Osteocyte (in vitro differentiated cells): ENCODE measurements around the gene PRDM2. TPM values are rescaled to one million over a fixed set of nuclear protein-coding genes. Genes with fewer than 3 reads are reported as not detected.

Experiments
- DNase-seq: peaks from one replicate; pipeline ENCODE4 v3.0.0; 2021; ENCODE audit warnings: mixed read lengths; ENCODE audit not compliant: unreplicated experiment; ENCODE audit errors: extremely low spot score
- H3K27ac Mint-ChIP-seq: one replicate; pipeline ENCODE4 v1.8.0; 2021; ENCODE audit warnings: mild to moderate bottlenecking, mixed read lengths; ENCODE audit not compliant: unreplicated experiment
- H3K27me3 Mint-ChIP-seq: one replicate; pipeline ENCODE4 v1.8.0; 2021; ENCODE audit warnings: mixed read lengths; ENCODE audit not compliant: unreplicated experiment
- H3K36me3 Mint-ChIP-seq: one replicate; pipeline ENCODE4 v1.8.0; 2021; ENCODE audit warnings: mixed read lengths; ENCODE audit not compliant: unreplicated experiment
- H3K4me1 Mint-ChIP-seq: one replicate; pipeline ENCODE4 v1.8.0; 2021; ENCODE audit warnings: mixed read lengths; ENCODE audit not compliant: unreplicated experiment
- H3K4me3 Mint-ChIP-seq: one replicate; pipeline ENCODE4 v1.8.0; 2021; ENCODE audit warnings: mild to moderate bottlenecking, moderate library complexity, mixed read lengths; ENCODE audit not compliant: unreplicated experiment
- H3K9me3 Mint-ChIP-seq: one replicate; pipeline ENCODE4 v1.8.0; 2021; ENCODE audit warnings: mixed read lengths; ENCODE audit not compliant: unreplicated experiment
- CTCF ChIP-seq: fragments of 200-600 bp; sonication (generic); IDR thresholded peaks from 2 replicates; pipeline ENCODE4 v1.5.0; 2021; ENCODE audit warnings: antibody characterized with exemption, mild to moderate bottlenecking, moderate library complexity
- total RNA-seq: library from RNA; stranded (reverse); gene quantifications from 2 replicates; pipeline ENCODE4 v1.2.1, GENCODE V29; 2021

PRDM2 gene
- total RNA-seq, 1 donor from 2014 or later = 51.7 TPM

DNA sequence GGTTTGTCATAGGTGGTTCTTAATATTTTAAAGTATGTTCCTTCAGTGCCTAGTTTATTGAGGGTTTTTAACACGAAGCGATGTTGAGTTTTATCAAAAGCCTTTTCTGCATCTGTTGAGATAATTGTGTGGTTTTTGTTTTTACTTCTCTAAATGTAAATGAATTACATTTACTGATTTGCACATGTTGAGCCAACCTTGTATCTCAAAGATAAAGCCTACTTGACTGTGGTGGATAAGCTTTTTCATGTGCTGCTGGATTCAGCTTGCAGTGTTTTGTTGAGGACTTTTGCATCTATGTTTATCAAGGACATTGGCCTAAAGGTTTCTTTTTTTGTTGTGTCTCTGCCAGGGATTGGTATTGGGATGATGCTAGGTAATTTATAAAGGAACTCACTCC lies 142.5 kb downstream of the PRDM2 start:
- Mint-ChIP-seq H3K27ac (no peak overlapping the region), H3K4me3 (no peak overlapping the region), H3K36me3 (no peaks in the 10 kb centered on the region), H3K27me3 (peaks cover 4% of the 10 kb centered on the region), H3K9me3 (no peaks in the 10 kb centered on the region), H3K4me1 (no peaks in the 10 kb centered on the region)
- no peak for TF ChIP-seq CTCF
- no peak for DNase-seq

DNA sequence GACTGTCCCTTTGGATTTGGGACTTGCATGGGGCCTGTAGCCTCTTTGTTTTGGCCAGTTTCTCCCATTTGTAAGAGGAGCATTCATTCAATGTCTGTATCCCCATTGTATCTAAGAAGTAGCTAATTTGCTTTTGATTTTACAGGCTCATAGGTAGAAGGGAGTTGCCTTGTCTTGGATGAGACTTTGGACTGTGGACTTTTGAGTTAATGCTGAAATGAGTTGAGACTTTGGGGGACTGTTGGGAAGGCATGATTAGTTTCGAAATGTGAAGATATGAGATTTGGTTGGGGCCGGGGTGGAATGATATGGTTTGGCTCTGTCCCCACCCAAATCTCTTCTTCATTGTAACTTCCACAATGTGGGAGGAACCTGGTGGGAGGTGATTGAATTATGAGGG lies 151.7 kb downstream of the PRDM2 start:
- Mint-ChIP-seq H3K27me3 (no peaks in the 10 kb centered on the region), H3K27ac (no peak overlapping the region), H3K4me3 (no peak overlapping the region), H3K4me1 (no peaks in the 10 kb centered on the region), H3K9me3 (peaks cover 19% of the 10 kb centered on the region), H3K36me3 (no peaks in the 10 kb centered on the region)
- DNase-seq = no peak
- no peak for TF ChIP-seq CTCF

- no peak for TF ChIP-seq CTCF
- no peak overlapping the region for H3K27ac Mint-ChIP-seq
- H3K36me3 Mint-ChIP-seq = no peaks in the 10 kb centered on the region
- H3K4me3 Mint-ChIP-seq = no peak overlapping the region
- peaks cover 32% of the 10 kb centered on the region for H3K9me3 Mint-ChIP-seq
- H3K4me1 Mint-ChIP-seq = no peaks in the 10 kb centered on the region
- no peak for DNase-seq
- no peaks in the 10 kb centered on the region for H3K27me3 Mint-ChIP-seq
Measured at GRCh38 chr1:13855554-13855953, 155.6 kb downstream of the PRDM2 start.

DNA sequence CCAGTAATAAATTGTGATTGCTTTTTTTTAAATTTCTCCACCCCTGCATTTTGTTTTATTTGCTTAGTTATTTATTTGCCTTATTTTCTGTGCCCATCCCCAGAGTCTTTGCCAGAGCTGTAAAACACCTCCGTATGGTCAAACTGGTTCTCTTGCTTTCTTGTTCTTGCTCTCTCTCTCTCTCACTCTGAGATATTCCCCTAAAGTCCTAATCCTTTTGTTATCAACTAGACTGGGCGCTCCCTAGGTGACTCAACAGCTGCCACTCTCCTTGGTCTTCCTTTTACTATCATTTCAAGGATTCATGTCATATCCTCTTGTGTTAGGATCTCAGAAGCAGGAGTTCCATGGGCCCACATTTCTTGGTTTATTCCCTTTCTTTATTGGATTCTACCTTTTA lies 160.0 kb downstream of the PRDM2 start:
- Mint-ChIP-seq H3K4me3 (no peak overlapping the region), H3K9me3 (peaks cover 26% of the 10 kb centered on the region), H3K27ac (no peak overlapping the region), H3K4me1 (no peaks in the 10 kb centered on the region), H3K36me3 (no peaks in the 10 kb centered on the region), H3K27me3 (no peaks in the 10 kb centered on the region)
- DNase-seq = no peak
- no peak for TF ChIP-seq CTCF

GRCh38 chr1:13864760-13865159 lies 164.8 kb downstream of the PRDM2 start:
- Mint-ChIP-seq H3K4me3 (no peak overlapping the region), H3K36me3 (no peaks in the 10 kb centered on the region), H3K4me1 (no peaks in the 10 kb centered on the region), H3K9me3 (no peaks in the 10 kb centered on the region), H3K27me3 (no peaks in the 10 kb centered on the region), H3K27ac (no peak overlapping the region)
- no peak for DNase-seq
- TF ChIP-seq CTCF = no peak
